K562 (cell line): ENCODE results near the gene PMVK. TPM values are rescaled to one million over a fixed set of nuclear protein-coding genes. Genes with fewer than 3 reads are reported as not detected.

Experiments
- CTCF ChIP-seq, 3 experiments: IDR thresholded peaks in 2 of 3; conservative IDR thresholded peaks in 1 of 3; 2 replicates each; pipeline ENCODE4 v1.5.1; 2011 to 2012; ENCODE audit warnings: low read length in 3 of 3, mild to moderate bottlenecking in 3 of 3, control low read depth in 2 of 3, improper control_type of control experiment in 1 of 3, inconsistent platforms in 1 of 3, low read depth in 1 of 3, mixed read lengths in 1 of 3, moderate library complexity in 1 of 3; ENCODE audit not compliant: insufficient read depth in 2 of 3
- E2F5 ChIP-seq: sonication (generic); formaldehyde crosslinking; IDR thresholded peaks from 2 replicates; pipeline ENCODE4 v1.8.0; 2022; ENCODE audit warnings: mild to moderate bottlenecking, missing genetic modification reagents
- EGR1 ChIP-seq: fragments of 450-650 bp; conservative IDR thresholded peaks from 2 replicates; pipeline ENCODE4 v1.6.1; 2017; ENCODE audit warnings: mild to moderate bottlenecking
- FOXJ2 ChIP-seq: fragments of 200-800 bp; sonication (Bioruptor generic); IDR thresholded peaks from 2 replicates; pipeline ENCODE4 v1.6.1; 2016; ENCODE audit warnings: missing genetic modification characterization, missing compliant biosample characterization
- GTF2B ChIP-seq: IDR thresholded peaks from 2 replicates; pipeline ENCODE4 v1.6.1; 2011; ENCODE audit not compliant: insufficient read length; ENCODE audit errors: extremely low read depth
- HDGF ChIP-seq: fragments of 450-650 bp; IDR thresholded peaks from 2 replicates; pipeline ENCODE4 v1.6.1; 2016
- LCOR ChIP-seq: sonication (generic); formaldehyde crosslinking; IDR thresholded peaks from 2 replicates; pipeline ENCODE4 v1.8.0; 2022; ENCODE audit warnings: mild to moderate bottlenecking, missing genetic modification reagents
- MTA3 ChIP-seq: fragments of 450-650 bp; formaldehyde crosslinking; IDR thresholded peaks from 2 replicates; pipeline ENCODE4 v1.6.1; 2017; ENCODE audit warnings: mild to moderate bottlenecking, borderline replicate concordance
- NEUROD1 ChIP-seq: fragments of 150-350 bp; IDR thresholded peaks from 2 replicates; pipeline ENCODE4 v1.6.1; 2014; ENCODE audit warnings: borderline replicate concordance, low read length, low read depth; ENCODE audit not compliant: partially characterized antibody
- SAFB2 ChIP-seq: fragments of 200-400 bp; formaldehyde crosslinking; IDR thresholded peaks from 2 replicates; pipeline ENCODE4 v1.6.1; 2018; ENCODE audit warnings: borderline replicate concordance, low read length, low read depth, moderate library complexity; ENCODE audit not compliant: severe bottlenecking
- TSC22D4 ChIP-seq: fragments of 450-650 bp; IDR thresholded peaks from 2 replicates; pipeline ENCODE4 v1.6.1; 2016; ENCODE audit warnings: missing genetic modification characterization, missing biosample characterization, control low read depth
- ZBTB8A ChIP-seq: fragments of 450-650 bp; IDR thresholded peaks from 2 replicates; pipeline ENCODE4 v1.6.1; 2018; ENCODE audit warnings: mild to moderate bottlenecking, moderate library complexity; ENCODE audit not compliant: partially characterized antibody
- ZEB2 ChIP-seq: fragments of 450-650 bp; IDR thresholded peaks from 2 replicates; pipeline ENCODE4 v1.6.1; 2016
- ZNF318 ChIP-seq, 2 experiments: fragments of 450-650 bp; IDR thresholded peaks; 2 replicates each; pipeline ENCODE4 v1.6.1; 2016; ENCODE audit warnings: mild to moderate bottlenecking in 2 of 2, borderline replicate concordance in 1 of 2, low read depth in 1 of 2, moderate library complexity in 1 of 2
- polyA plus RNA-seq, 8 experiments: library from polyadenylated mRNA; depleted of rRNA in 4 of 8; stranded (reverse) in 5 of 8; unstranded in 3 of 8; fragments of >200 nt; fragmentation: Nextera tagmentation in 2 of 8; fragmentation: Illumina TruSeq in 1 of 8; extraction: Ambion mirVana in 2 of 8; extraction: Trizol in 1 of 8; gene quantifications; 2 replicates each; pipeline versions ENCODE4 v1.2.1 to v1.2.3, GENCODE V29; 2011 to 2014; ENCODE audit warnings: inconsistent platforms in 1 of 8, missing spikeins in 1 of 8
- total RNA-seq, 7 experiments: library from RNA; depleted of rRNA in 6 of 7; stranded (reverse); fragments of >200 nt in 6 of 7; fragmentation: Illumina TruSeq in 2 of 7; extraction: Trizol in 2 of 7; gene quantifications; 2 replicates each; pipeline versions ENCODE4 v1.2.1 to v1.2.3, GENCODE V29; 2011 to 2021; ENCODE audit warnings: low replicate concordance in 1 of 7

Gene PMVK
- total and polyA plus RNA-seq, 9 of the 15 experiments (the other 6 are each of a cell fraction or from before 2014, with no cell fraction given), result 1.1 to 15.3 (median 6.3) TPM

GRCh38 chr1:154961207-154962155, 25.0 kb upstream of the PMVK start, which contains the start of gene PYGO2 (continued):
- TF ChIP-seq GTF2B (no peak), FOXJ2 (tag) (peak; percentile 72), CTCF (IDR thresholded peaks at IDR 0.05 in 2 of 3, conservative IDR thresholded peaks at IDR 0.05 in 1 of 3; ENCODE audit: insufficient read depth in 2 of 3, low read depth in 1 of 3, low read length in 3 of 3) (peak; percentile 64 to 86 (median 70)), ZEB2 (no peak), NEUROD1 (peak; percentile 20), SAFB2 (no peak), E2F5 (CRISPR knock-in tag) (no peak; the same call in 1 of the 2 replicates), ZBTB8A (no peak), MTA3 (peak; percentile 92; the same call in 1 of the 2 replicates), LCOR (CRISPR knock-in tag) (peak; percentile 47; the same call in 1 of the 2 replicates), TSC22D4 (tag) (no peak), ZNF318 (IDR thresholded peaks at IDR 0.05; ENCODE audit: borderline replicate concordance in 1 of 2, low read depth in 1 of 2) (no peak), EGR1 (peak; percentile 83), HDGF (no peak)
